Measurements from ENCODE around the gene CDC42EP1. TPM values are rescaled to one million over a fixed set of nuclear protein-coding genes. Genes with fewer than 3 reads are reported as not detected.

Gene CDC42EP1
- total RNA-seq, 1 donor: 35.5 TPM

DNA sequence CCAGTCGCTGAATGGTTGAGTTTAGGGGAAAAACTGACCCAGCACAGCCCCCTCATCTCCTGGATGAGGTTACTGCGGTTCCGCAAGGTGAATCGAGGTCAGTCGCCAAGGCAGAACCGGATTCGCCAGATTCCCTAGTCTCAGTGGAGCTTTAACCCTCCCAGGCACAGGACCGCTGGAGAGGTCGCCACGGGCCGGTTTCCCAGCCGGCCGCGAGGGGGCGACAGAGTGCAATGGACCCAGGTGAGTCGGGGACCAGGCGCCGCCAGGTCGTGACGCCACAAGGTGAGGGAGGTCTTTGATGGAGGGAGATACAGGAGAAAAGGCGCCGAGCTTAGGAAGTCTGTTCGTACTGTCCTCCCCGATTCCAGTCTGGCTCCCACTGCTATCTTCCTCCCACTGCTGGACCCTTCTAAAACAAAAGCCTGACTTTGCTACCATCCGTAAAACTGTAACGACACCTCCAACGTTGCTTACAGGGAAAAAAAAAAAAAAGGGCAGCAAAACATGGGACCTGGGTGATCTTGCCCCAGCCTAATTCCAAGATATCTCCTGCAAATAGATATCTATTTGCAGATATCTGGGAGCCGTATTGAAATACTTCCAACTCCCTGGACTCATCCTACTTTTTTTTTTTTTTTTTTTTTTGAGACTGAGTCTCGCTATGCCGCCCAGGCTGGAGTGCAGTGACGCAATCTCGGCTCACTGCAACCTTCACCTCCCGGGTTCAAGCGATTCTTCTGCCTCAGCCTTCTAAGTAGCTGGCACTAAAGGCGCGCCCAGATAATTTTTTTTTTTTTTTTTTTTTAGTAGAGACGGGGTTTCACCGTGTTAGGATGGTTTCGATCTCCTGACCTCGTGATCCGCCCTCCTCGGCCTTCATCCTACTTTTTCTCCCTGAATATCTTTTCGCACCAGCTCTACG lies 47.0 kb downstream of the CDC42EP1 start:
- Histone ChIP-seq H2AFZ (ENCODE audit: low read length) (peak overlapping the region; percentile 60), H3K36me3 (ENCODE audit: insufficient read depth, low read length) (no peaks in the 10 kb centered on the region), H3K27me3 (ENCODE audit: insufficient read depth, low read length) (peaks cover 19% of the 10 kb centered on the region), H3K27ac (ENCODE audit: low read depth, low read length) (no peak overlapping the region), H3K79me2 (ENCODE audit: insufficient read depth, low read length) (peaks cover 28% of the 10 kb centered on the region), H3K4me3 (ENCODE audit: insufficient read depth, low read length) (peak overlapping the region; percentile 67), H3K4me1 (ENCODE audit: insufficient read depth, low read length) (peaks cover 33% of the 10 kb centered on the region), H4K20me1 (ENCODE audit: insufficient read depth, low read length) (no peaks in the 10 kb centered on the region), H3K9me3 (ENCODE audit: low read depth, low read length) (no peaks in the 10 kb centered on the region), H3K4me2 (ENCODE audit: insufficient read depth, low read length) (peak overlapping the region; percentile 91)
- TF ChIP-seq, protein P1, sequence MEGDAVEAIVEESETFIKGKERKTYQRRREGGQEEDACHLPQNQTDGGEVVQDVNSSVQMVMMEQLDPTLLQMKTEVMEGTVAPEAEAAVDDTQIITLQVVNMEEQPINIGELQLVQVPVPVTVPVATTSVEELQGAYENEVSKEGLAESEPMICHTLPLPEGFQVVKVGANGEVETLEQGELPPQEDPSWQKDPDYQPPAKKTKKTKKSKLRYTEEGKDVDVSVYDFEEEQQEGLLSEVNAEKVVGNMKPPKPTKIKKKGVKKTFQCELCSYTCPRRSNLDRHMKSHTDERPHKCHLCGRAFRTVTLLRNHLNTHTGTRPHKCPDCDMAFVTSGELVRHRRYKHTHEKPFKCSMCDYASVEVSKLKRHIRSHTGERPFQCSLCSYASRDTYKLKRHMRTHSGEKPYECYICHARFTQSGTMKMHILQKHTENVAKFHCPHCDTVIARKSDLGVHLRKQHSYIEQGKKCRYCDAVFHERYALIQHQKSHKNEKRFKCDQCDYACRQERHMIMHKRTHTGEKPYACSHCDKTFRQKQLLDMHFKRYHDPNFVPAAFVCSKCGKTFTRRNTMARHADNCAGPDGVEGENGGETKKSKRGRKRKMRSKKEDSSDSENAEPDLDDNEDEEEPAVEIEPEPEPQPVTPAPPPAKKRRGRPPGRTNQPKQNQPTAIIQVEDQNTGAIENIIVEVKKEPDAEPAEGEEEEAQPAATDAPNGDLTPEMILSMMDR (IDR thresholded peaks at IDR 0.05; ENCODE audit: extremely low read depth, low read depth, low read length): peak; percentile 96
- DNase-seq (ENCODE audit: insufficient read length, low spot score, missing footprints): peak; percentile 97

DNA sequence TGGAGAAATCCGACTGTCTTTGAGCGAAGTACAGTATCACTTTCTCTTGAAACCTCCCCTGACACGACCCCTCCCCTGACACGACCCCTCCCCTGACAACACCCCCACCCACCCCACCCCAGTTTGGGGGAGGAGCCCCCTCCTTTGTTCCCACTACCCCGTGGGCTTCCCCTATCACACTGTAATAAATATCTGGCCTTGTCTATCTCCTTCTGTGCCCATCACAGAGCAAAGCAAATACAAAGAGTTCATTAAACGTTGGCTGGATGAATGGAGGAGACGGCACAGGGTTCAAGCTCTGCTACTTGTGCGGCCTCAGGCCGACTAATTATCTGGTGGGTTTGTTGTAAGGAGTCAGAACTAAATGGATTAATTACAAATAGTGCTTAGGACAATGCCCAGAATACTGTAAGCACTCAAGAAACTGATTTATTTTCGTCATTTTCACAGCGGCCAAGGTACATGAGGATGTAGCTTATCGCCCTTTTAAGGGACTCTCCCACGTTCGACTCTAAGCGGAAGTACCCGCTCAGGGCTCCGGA lies 47.7 kb downstream of the CDC42EP1 start:
- Histone ChIP-seq H3K4me1 (ENCODE audit: insufficient read depth, low read length) (peaks cover 33% of the 10 kb centered on the region), H3K79me2 (ENCODE audit: insufficient read depth, low read length) (peaks cover 33% of the 10 kb centered on the region), H3K36me3 (ENCODE audit: insufficient read depth, low read length) (no peaks in the 10 kb centered on the region), H3K27ac (ENCODE audit: low read depth, low read length) (peak overlapping the region; percentile 93), H2AFZ (ENCODE audit: low read length) (peak overlapping the region; percentile 89), H4K20me1 (ENCODE audit: insufficient read depth, low read length) (no peaks in the 10 kb centered on the region), H3K9me3 (ENCODE audit: low read depth, low read length) (no peaks in the 10 kb centered on the region), H3K4me3 (ENCODE audit: insufficient read depth, low read length) (peak overlapping the region; percentile 79), H3K4me2 (ENCODE audit: insufficient read depth, low read length) (peak overlapping the region; percentile 91), H3K27me3 (ENCODE audit: insufficient read depth, low read length) (peaks cover 16% of the 10 kb centered on the region)
- peak; percentile 29 for DNase-seq (ENCODE audit: insufficient read length, low spot score, missing footprints)
- TF ChIP-seq, protein P1 (IDR thresholded peaks at IDR 0.05; ENCODE audit: extremely low read depth, low read depth, low read length): no peak

DNA sequence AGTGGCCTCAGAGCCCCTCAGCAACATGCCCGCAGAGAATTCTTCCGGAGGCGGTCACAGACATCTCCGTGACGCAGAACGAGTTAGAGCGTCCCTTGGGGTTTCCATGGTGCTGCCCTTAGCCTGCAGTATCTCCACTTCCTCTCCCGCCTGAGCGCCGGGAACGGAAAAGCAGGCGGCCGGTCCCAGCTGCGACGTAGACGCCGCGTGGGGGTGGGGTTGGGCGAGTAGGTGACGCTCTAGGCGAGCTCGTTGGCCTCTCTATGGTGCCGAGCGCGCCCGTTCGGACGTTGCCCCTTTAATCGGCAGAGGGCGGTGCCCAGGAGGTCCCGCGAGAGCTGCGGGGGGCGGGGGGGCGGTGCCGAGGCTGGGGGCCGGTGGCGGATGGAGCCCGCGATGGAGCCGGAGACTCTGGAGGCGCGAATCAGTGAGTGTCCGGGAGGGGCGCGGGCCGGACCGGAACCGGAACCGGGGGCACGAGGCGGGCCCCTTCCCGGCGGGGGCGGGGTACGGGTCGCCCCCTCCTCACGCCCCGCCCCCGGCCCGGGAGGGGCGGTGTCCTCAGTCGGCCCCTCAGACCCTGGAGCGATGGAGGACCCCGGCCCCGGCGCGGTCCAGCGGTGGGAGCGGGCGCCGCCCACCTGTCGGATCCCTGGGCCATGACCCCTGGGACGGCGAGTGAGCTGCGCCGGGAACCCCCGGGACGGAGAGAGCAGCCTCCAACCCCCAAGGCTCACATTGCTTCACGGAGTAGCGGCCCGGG lies 48.4 kb downstream of the CDC42EP1 start, which contains the start of gene GGA1:
Gene GGA1, plus strand, starts transcription at position 358 of the 763 bp plus-strand sequence. Its CDS starts 27 bp downstream, at position 385.
- Histone ChIP-seq H3K4me1 (ENCODE audit: insufficient read depth, low read length) (peaks cover 36% of the 10 kb centered on the region), H3K4me3 (ENCODE audit: insufficient read depth, low read length) (peak within 1 kb of the TSS; percentile 79), H3K36me3 (ENCODE audit: insufficient read depth, low read length) (no peaks in the 10 kb centered on the region), H3K4me2 (ENCODE audit: insufficient read depth, low read length) (peak within 1 kb of the TSS; percentile 96), H4K20me1 (ENCODE audit: insufficient read depth, low read length) (no peaks in the 10 kb centered on the region), H3K27me3 (ENCODE audit: insufficient read depth, low read length) (peaks cover 16% of the 10 kb centered on the region), H3K27ac (ENCODE audit: low read depth, low read length) (peak within 1 kb of the TSS; percentile 93), H3K79me2 (ENCODE audit: insufficient read depth, low read length) (peaks cover 34% of the 10 kb centered on the region), H3K9me3 (ENCODE audit: low read depth, low read length) (no peaks in the 10 kb centered on the region), H2AFZ (ENCODE audit: low read length) (peak within 1 kb of the TSS; percentile 89)
- TF ChIP-seq, protein P1 (IDR thresholded peaks at IDR 0.05; ENCODE audit: extremely low read depth, low read depth, low read length): no peak
- peak; percentile 98 for DNase-seq (ENCODE audit: insufficient read length, low spot score, missing footprints)
